M059J (cell line): ENCODE data around the gene RALGPS1. TPM values are rescaled to one million over a fixed set of nuclear protein-coding genes. Genes with fewer than 3 reads are reported as not detected.

Experiments used
- DNase-seq: peaks from one replicate; pipeline ENCODE4 v3.0.0-alpha.2; 2012; ENCODE audit warnings: low read depth
- total RNA-seq: library from RNA; depleted of rRNA; stranded (reverse); fragments of >200 nt; shearing (Covaris generic); gene quantifications from 2 replicates; pipeline ENCODE4 v1.2.3, GENCODE V29; 2014; rRNA removed

Gene RALGPS1, protein sequence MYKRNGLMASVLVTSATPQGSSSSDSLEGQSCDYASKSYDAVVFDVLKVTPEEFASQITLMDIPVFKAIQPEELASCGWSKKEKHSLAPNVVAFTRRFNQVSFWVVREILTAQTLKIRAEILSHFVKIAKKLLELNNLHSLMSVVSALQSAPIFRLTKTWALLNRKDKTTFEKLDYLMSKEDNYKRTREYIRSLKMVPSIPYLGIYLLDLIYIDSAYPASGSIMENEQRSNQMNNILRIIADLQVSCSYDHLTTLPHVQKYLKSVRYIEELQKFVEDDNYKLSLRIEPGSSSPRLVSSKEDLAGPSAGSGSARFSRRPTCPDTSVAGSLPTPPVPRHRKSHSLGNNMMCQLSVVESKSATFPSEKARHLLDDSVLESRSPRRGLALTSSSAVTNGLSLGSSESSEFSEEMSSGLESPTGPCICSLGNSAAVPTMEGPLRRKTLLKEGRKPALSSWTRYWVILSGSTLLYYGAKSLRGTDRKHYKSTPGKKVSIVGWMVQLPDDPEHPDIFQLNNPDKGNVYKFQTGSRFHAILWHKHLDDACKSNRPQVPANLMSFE
- 3.6 and 9.8 TPM in 2 replicates for total RNA-seq

DNA sequence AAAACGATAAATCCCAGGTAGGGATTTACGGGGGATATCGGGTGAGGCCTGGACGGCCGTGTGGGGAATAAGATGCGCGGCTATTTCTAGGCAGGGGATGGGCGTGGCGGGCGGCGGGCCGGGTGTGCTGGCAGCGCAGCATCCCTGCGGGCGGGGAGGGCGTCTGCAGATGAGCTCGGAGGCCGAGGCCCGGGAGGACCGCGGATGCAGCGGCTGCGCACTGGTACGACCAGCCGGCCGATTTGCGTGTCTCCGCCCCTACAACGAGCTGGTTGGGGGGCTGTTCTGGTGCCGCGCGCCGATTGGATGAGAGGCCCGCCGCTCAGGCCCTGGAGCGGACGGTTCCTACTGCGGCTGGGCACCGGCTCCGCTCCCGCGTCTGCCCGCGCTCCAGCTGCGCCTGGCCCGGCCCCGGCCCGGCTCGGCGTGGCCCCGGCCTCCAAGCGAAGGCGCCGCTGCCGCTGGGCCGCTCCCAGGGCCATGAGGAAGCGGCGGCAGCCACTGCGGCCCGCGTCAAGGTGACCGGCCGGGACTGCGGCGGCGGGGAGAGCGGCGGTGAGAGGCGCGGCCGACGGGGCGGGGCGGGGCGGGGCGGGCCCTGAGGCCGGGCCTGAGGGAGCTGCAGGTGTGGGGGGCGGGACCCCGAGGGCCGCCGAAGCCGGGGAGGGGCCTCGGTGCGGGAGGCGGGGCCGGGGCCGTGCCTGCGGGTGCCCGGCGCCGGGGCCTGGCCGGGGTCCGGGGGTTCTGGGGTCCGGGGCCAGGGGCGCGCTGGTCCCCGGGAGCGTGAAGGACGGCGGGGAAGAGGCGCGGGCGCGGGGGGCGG, at the start of gene RALGPS1:
Gene RALGPS1 (plus strand): TSS at position 325 of the 823 bp plus-strand sequence. CDS start 47,508 bp downstream, outside the sequence.
- peak; percentile 93 for DNase-seq

DNA sequence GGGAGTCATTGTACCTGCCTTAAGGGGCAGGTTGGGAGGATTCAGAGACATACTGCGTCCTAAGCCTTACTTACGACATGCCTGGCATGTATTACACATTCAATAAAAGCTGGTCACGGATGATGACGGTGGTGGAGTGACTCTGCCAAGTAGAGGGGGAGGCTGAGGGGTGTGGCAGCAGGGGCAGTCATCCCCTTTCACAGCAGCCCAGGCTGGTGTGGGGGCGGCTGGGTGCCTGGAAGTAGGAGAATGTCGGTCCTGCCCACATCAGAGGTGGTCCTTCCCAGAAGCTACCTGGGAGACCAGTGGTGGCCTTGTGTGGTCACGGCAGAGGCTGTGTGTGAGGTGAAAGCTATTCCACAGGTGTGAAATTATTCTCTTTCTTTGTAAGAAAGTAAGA, 45.2 kb upstream of the RALGPS1 start:
- DNase-seq, result no peak

DNA sequence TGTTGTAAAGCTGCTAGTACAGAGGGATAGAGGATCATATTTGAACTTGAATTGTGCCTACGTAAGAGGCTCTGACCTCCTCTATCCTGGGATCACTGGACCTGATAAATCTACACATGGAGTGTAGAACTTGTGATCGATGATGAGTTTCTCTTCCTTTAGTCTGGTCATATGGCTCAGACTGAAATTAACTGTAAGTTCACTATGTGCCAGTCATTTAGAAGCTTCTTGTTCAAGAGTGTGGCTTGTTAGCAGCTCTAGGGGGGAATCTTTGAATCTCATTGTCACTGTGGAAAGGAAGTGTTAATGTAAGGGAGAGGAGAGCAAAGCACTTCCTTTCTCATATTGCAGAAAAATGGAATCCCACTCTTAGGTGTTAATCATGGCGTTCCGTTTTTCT, 42.1 kb upstream of the RALGPS1 start:
- DNase-seq, result no peak

DNA sequence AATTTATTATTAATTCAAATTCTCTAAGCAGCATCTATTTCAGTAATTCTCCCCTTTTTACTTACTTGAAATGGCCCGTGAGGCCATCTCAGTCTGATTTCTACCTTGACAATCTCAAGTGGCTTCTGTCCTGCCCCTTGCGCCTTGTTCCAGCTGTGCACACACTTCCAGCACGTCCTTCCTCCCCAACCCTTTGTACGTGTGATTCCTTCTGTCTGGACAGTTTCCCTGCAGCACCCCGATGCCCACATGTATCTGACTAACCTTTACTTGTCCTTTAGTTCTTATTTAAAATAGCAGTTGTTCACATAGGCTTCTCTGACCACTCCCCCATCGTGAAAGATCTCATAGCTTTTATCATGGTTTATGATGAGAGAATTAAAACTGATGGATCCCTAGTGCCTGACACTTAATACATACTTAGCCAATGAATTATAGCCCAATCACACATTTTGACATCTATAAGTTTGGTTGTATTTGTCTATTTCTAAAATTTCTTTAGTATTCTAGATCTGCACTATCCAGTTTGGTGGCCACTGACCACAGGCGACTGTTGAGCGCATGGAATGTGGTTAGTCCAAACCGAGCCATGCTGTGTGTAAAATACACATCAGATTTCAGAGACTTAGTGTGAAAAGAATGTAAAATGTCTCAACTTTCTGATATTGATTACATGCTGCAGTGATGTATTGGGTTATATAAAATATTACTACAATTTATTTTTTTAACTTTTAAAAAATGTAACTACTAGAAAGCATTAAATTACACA, 39.9 kb upstream of the RALGPS1 start:
- peak; percentile 9 for DNase-seq

DNA sequence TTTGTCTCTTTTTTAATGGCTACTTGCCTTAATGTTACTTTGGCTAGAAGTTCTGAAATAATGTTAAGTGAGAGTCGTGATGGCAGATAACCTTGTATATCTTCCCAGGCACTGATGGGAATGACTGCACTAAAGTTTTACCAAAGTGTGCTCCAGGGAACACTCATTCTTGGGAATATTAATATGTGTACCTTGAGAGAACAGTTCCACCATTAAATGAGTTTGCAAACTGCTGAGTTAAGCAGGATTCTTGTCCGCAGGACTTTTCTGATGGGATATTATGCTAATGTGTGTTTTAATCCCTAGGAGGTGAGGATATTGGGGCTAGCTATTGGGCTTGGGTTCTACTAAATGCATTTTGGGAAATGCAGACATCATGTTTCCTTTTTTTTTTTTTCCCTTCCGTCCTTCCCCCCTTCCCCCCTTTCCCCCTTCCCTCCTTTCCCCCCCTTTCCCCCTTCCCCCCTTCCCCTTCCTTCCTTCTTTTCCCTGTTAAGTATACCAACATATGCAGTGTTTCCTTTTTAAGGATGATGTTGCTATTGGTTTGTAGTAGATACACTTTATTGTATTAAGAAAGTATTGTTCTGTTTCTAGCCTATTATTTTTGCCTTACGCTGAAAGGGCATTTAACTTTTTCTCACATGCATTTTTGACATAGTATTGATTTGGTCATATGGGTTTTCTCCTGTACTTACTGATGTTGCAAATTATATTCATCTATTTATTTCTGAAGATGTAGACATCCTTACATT, 38.6 kb upstream of the RALGPS1 start:
- DNase-seq, result peak; percentile 7

DNA sequence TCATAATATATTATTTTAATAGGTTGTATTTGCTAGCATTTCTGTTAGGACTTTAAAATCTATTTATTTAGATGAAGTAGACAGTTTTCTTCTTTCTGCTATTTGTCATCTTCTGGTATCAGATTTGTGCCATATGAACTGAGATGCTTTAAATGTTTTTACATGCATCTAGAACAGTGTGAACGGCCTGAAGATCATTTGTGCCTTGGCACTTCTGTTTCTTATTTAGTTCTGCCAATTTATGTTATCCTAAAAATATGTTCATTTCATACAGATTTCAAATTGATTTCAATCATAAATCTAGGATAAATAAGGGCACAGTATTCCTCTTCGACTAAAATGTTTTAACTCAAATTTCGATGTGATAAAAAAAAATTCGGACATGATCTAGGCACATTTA, 38.1 kb upstream of the RALGPS1 start:
- DNase-seq, result no peak

DNA sequence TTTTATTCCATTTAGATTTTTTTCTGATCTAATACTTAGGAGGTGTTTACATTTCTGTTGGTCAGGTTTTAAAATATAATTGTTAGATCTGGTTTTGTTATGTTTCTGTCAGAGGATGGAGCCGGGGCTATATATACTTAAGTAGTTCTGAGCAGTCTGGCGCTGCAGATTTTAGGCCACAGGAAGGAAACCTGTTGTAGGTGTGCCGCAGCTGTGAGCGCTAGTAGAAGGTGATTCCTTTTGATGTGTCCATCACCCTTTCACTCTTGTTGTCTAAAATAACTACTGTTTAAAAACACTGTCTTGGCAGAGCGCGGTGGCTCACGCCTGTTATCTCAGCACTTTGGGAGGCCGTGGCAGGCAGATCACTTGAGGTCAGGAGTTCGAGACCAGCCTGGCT, 37.2 kb upstream of the RALGPS1 start:
- no peak for DNase-seq

DNA sequence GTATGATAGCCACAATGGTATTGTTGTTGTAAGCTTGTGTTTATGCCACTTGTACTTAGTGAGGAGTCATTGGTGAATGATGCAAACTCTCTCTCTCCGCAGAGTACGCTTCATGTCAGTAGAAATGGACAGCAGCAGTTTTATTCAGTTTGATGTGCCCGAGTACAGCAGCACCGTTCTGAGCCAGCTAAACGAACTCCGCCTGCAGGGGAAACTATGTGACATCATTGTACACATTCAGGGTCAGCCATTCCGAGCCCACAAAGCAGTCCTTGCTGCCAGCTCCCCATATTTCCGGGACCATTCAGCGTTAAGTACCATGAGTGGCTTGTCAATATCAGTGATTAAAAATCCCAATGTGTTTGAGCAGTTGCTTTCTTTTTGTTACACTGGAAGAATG, 35.3 kb upstream of the RALGPS1 start:
- DNase-seq, result no peak

DNA sequence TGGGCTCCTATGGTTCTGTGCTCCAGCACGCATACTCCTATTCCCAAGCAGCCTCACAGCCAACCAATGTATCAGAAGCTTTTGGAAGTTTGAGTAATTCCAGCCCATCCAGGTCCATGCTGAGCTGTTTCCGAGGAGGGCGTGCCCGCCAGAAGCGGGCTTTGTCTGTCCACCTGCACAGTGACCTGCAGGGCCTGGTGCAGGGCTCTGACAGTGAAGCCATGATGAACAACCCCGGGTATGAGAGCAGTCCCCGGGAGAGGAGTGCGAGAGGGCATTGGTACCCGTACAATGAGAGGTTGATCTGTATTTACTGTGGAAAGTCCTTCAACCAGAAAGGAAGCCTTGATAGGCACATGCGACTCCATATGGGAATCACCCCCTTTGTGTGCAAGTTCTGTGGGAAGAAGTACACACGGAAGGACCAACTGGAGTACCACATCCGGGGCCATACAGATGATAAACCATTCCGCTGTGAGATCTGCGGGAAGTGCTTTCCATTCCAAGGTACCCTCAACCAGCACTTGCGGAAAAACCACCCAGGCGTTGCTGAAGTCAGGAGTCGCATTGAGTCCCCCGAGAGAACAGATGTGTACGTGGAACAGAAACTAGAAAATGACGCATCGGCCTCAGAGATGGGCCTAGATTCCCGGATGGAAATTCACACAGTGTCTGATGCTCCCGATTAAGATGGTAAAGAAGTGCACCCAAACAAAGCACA, 34.2 kb upstream of the RALGPS1 start:
- no peak for DNase-seq

DNA sequence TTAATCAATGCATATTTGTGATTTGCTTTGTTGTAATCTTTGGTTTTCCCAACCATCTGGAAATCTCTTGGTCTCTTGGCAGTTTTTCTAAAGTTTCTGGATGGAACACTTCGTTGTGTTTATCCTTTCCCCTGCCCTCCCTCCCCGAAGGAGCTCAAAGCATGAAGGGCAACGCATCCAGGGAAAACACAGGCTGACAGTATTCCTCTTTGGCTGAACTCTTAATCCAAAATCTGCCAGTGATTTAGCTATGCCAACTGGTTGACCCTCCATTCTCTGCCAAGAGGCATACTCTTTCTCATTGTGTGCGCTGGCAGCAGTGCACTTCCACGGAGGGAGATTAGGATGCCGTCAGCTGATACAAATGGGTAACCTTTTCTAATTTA, 33.6 kb upstream of the RALGPS1 start:
- DNase-seq, result no peak

DNA sequence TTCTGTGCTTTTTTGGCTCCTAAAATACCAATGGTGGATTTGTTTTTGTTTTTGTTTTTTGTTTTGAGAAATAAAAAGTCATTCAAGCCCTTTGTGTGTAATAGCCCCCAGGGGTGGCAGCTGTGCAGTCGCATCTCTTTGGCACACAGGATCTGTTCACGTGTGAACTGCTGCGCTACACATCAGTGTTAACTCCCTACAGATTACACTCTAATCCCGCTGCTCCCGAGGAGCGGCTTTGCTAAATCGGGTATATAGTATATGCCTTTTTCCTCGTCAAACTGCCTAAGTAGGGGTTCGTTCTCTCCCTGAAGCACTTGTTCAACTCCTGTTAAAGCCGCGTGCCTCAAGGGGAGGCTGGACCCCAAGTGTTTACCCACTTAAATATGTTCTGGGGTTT, 31.8 kb upstream of the RALGPS1 start:
- no peak for DNase-seq

DNA sequence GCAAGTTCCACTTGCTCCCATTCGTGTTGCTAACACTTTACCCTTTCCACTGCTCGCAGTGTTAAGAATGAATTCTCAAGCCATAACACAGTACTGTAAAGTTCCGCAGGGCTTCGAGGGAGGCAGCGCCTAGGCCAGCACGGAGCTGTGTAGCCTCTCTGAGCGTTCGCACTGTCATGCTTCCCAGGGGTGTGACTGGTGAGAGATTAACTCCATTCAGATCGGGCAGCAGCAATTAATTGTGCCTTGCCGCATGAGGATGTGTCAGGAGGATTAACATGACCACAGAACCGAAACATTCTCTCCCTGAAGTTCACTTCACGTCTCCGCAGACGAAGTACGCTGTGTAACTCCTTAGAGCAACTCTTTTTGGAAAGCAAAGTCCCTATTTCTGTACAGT, 30.9 kb upstream of the RALGPS1 start:
- no peak for DNase-seq

DNA sequence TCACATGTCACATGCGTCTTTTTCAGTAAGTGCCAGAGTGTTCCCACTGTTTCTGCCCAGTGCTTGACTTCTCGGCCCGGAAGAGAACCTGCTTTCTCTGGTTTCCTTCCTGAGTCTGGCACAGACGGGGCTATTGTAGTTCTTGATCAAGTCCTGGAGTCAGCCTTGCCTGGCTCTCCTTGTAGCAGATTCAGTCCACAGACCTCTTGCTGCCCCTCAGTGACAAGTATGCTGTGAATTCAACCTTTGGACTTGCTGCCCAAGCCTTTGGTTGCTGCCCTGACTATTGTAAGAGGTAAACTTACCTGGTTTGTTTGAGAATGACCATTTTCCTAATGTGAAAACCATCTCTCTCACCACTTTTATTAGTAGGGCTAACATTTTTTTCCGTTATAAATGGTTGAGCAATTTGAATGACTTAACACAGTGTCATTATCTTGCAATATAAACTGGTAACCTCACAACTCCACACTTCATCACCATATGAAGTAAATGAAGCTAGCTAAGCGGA, 29.4 kb upstream of the RALGPS1 start:
- DNase-seq, result no peak

DNA sequence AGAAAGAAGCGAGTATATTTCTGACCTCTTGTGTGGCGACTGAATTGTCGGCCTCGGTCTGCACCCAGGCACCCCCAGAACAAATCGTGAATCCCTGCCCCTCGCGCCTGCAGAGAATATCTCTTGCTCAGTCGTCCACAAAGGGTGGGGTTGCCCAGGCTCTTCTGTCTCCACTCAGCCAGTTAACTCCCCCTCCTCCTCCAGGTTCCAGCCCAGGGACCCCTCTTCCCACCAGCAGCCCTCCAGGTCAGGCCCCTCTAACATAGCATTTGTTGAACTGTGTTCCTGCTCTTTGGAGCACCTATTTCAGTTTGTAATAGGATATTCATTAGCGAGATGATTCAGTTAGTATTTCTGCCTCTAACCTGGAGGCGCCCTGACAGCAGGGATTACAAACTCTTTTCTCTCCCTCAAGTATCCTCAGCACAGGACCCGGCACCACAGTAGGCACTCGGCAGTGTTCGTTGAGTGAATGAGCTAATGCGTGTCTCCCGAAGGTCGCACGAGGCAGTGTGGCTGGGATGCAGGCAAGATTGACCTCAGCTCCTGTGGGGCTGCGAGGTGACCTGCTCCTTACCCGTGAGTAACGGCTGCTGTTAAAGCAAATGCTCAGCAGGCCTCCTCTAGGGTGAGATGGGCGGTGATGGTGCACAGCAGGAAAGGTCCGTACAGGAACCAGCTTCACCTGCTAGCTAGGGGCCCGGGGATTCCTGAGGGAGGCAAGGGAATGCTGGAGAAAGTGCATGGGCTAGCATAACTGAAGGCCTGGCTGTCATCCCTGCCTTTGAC, 28.4 kb upstream of the RALGPS1 start:
- DNase-seq, result no peak

DNA sequence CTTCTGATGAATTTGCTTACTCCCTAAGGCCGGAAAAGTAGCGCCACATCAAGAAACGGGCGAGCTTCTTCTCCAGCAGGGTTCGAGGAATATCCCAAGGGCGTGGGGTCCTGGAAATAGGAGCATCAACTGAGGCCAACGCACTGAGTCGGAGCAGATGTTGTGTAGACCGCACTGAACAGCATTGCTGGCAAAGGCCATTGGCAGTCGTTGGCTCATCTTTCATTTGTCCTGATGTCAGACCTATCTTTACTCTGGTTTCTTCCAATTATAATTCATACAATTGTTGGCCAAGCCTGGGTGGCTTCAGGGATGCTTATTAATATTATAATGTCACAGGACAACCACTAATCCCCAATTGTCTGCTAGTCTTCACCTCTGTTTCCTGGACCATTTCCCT, 27.7 kb upstream of the RALGPS1 start:
- DNase-seq, result no peak

DNA sequence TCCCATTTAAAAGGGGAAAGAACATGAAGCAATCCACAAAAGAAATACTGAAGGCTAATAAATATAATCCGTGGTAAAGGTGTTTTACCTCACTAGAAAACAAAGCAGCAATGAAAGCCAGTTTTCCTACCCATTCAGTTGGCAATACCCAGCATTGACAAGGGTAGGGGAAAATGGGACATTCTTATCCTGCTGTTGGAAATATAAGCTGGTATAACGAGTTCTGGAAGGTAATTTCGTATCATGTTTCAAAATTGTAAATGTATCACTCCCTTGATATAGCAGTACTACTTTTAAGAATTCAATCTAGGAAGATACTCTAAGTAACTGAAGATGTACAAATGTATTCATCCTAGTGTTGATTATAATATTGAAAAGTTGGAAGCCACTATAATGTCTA, 22.9 kb upstream of the RALGPS1 start:
- no peak for DNase-seq

DNA sequence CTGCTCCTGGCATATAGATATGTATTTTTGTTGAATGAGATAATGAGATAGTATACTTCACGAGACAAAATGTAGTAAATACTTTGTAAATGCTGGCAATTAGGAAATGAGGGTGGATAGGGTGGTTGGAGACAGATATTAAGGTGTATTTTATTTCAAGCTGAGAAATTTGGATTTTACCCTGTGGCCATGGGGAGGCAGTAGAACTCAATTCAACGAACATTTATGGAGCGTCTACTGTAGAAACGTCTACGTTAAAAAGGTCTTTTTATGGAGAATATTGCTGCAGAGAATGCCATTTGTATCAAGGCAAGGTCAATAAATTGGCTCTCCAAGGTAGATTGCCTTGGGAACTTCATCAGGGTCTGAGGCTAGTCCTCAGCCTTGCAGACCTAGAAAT, 21.5 kb upstream of the RALGPS1 start:
- DNase-seq, result no peak

DNA sequence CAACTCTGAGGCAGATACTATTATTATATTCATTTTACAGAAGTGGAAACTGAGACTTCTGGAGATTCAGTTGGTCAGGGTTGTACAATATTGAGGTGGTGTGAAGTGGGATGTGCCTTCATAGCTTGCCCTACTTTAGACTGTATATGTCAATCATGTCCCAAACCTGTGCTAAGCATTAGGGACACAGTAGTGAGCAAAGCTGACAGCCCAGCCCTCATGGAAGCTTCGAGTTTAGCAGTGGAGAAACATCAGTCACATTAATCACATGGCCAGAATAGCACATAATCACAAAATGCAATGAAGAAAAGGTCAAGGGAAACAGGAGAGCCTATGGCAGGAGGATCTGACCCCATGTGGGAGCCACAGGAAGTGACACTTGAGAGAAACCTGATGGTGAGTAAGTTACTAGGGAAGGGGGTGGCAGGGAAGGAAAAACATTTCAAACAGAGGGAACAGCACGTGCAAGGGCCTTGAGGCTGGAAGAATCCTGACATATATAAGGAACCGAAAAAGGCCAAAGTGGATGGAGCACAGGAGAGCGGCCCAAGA, 20.5 kb upstream of the RALGPS1 start:
- DNase-seq, result peak; percentile 21

DNA sequence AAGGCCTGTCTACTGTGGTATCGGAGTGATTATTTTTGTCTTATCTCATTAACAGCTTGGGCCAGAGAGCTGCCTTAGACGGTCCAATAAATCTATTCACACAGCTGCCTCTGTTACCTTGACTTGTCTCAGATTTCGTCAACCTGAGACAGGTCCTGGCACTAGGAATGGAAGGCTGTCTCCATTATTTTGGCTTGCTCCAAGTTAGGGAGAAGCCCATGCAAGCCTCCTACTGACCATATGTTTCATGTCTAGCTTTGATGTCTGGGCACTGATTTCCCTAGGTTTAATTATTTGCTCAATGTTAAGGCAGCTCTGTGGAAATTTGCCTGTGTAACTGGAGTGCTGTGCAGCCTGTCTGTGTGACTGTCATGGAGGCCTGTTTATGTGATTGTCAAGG, 12.4 kb upstream of the RALGPS1 start:
- no peak for DNase-seq
